A549 treated with Hydrocortisone at 1 μM for 4 hours (cell line): ENCODE measurements around the gene TGIF2LY. TPM values are rescaled to one million over a fixed set of nuclear protein-coding genes. Genes with fewer than 3 reads are reported as not detected.

Experiments
- total RNA-seq: library from RNA; stranded (reverse); fragments of 200-300 nt; extraction: Qiagen RNA extraction; gene quantifications from 5 replicates; pipeline ENCODE4 v1.2.3, GENCODE V29; 2022

Gene TGIF2LY
- total RNA-seq: not detected in 5 replicates

GRCh38 chrY:3578767-3579166 is at the start of gene TGIF2LY:
Gene TGIF2LY (plus strand): TSS chrY:3579067. CDS start chrY:3579245, 178 bp downstream.

